DMS79 (cell line): ENCODE results near the gene EYS.

Source experiments
- DNase-seq: peaks from one replicate; lab custom pipeline; 2025; lab: John Stamatoyannopoulos, UW

Gene EYS

DNA sequence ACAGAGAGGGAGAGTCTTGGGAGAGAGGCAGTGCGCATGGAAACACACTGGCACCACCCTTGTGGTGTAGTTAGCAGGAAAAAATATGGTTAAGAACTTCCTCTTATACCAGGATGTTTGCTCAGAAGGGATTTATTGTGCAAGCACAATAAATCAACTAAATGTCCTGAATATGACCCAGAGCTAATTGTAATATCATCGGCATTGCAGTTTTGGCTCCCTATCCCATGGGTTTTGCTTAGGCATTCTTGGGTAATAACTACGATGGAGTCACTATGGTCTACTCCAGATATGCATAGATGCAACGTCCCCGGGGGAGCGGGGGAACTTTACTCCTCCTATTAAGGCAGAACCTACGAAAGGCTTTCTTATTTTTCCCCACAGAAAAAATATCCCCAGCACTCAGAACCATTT, 751.6 kb downstream of the EYS start:
- no peak for DNase-seq

DNA sequence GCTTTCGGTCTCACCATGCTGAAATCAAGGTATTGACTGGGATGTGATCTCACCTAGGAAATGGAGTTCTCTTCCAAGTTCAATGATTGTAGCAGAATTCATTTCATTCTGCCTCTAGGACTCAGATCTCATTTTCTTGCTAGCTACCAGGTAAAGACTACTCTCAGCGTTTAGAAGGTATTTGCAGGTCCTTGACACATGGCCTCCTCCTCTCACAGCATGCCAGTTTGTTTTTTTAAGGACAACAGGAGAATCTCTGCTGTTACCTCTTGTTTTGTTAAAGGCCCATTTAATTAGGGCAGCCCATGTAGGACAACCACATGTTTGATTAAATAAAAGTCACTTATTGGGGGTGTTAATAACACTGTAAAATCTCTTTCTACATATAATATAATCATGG, 757.8 kb downstream of the EYS start:
- DNase-seq: no peak

DNA sequence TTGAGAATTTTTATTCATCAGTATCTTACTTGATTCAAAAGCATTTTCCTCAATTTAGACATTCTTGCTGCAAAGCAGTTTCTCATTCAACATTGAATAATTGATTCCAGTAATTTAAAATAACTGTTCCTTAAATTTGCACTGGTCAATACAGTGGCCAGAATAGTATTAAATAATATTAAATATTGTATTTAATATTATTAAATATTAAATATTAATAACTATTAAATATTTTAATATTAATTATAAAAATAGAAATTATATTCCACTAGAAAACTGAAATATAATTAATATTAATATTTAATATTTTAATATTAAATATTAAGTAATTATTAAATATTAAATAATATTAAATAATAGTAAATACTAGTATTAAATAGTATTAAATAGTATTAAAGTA, 758.8 kb downstream of the EYS start:
- no peak for DNase-seq

DNA sequence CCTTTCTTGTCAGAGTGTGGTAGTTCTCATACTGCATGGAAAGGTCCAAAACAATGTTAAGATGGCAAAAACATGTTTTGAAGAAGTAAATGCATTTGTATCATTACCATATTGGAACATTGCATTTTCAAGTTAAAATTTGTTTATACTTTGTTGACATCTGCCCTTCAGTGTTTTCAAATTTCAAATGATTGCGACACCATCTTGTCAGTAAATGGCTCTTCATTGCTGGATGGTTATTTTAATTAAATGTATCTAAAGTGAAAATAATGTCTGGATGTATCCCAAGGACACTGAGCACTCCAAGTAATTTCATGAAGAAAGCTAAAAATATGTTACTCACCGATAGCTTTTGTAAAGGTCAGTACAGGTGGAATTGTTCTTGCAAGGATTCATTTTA, 761.6 kb downstream of the EYS start:
- DNase-seq: no peak

DNA sequence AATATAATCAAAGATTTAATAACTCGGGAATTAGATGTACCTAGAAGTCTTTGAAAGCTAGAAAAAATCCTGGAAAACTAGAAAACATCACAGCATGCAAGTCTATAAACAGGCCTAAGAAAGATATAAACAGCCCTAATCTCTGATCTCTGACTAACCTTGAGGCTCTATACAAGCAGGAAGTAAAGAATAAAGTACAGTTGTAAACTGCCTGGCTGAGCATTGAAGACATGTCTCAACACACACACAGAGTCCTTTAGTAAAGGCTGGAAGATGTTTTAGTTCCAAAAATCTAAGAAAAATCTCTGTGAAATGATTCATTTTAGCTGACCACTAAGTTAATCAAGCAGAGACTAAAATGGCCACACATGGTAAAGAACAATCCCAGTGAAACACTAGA, 774.5 kb downstream of the EYS start:
- no peak for DNase-seq

DNA sequence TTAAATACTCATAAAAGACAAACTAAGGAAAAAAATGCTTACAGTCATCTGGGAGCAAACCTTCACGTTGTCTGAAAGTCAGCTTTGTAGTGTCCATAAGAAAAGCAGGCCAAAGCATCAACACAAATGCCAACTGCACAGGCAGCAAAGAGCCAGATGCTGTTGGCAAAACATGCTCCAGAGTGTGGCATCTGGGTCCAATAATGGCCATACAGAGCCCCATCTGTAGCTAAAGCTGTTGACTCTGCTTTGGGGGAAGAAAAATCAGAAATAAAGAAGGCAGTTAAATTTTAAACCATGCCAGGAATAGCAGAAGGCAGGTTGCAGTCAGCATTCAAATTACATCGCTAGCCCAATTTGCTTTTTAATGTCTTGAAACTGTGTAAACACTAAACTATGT, 776.3 kb downstream of the EYS start:
- no peak for DNase-seq

DNA sequence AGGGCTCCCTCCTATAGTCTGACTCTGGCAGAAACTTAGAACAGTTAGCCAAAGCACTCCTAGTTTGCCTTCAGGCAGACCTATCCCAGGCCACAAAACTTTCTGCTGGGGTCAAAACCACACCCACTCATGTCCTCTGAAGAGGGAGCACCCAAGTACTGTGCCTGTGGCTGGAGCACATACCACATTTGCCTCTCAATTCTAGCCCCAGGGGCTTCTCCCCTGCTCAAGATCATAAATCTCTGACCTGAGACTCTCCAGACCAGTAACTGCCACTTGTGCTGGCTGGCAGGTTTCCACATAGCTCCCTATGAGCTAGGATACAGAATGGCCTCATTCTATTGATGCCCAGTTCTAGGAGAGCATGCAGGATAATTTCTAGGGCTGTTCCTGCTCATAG, 781.0 kb downstream of the EYS start:
- DNase-seq: no peak

DNA sequence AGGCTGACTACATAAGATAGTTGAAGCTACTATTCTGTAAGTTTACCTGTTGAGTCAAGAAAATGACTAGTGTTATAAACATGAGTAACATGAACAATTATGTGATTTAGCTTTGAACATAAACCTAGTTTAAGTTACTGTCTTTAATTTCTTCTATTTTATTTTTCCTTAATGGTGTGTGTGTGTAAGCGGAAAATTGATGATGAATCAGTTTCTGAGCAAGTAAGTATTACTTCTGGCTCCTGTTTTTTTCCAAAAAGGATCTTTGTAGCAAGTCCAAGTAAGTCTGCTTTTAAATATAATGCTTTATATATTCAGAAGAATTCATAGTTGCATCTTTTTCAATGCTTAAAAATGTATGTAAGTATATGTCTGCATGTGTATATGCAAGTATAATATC, 786.8 kb downstream of the EYS start:
- DNase-seq: no peak

DNA sequence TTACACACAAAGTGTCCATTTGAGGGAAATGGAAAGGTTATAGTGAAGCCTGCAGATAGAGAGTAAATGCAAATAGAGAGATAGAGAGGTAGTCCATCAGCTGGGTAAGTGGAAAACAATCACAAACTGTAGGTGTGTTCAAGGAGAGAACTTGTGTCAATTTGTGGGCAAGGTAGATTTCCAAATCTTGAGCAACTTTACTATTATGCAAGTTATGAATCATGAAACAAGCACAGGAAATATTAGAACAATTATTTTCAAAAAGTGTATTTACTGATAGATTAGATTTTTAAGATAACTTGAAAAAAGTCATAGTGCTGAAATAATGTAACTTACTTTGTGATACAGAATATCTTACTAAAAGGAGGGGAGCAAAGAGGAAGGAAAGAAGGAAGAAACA, 792.9 kb downstream of the EYS start:
- no peak for DNase-seq

DNA sequence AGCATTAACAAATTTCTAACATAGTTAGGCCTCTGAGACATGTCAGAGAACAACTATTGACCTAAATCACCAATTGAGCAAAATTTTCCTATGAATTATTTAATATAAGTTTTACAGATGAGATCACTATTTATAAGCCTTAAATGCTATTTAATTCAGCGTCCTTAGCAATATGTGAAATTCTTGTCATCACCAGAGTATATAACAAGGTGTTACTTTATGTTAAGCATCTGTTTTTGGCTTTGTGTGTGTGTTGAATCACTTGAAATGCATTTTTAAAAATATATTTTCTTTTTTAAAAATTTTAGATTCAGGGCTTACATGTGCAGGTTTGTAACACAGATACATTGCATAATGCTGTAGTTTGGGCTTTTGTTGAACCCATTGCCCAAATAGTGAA, 794.1 kb downstream of the EYS start:
- no peak for DNase-seq

DNA sequence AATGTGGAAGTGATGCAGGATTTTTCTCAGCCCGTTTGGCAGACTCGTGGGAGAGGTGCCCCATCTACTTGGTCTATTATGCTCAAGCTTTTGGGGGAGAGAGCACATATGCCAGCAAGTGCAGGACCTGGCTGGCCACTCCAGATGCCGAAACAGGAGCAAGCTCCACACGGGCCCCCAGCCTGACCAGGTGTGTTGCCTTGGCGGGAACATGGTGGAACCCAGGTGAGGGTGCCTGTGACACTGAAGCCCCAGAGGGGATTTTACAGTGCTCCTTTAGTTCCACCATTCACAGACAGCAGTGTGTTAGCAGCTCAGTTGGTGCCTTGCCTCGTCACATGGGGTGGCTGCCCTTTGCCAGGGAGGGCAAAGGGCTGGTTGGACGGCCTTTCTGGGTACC, 798.9 kb downstream of the EYS start:
- no peak for DNase-seq

DNA sequence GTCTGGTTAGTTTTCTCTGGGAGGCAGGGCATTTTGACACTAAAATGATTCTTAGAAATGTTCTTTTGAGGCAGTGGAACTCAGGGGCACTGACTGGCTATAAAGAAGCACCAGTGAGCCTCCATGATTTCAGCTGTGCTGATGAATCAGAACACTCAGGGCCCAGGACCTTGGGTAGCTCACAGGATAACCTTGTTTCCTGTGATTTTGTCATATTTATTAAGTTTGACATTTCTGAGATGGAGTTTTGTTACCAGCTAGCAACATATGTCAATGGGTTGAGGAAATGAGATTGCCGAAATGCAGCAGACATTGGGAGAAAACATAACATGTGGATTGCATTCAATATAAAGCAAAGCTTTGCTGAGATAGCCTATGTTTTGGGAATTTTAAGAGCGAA, 802.4 kb downstream of the EYS start:
- no peak for DNase-seq

DNA sequence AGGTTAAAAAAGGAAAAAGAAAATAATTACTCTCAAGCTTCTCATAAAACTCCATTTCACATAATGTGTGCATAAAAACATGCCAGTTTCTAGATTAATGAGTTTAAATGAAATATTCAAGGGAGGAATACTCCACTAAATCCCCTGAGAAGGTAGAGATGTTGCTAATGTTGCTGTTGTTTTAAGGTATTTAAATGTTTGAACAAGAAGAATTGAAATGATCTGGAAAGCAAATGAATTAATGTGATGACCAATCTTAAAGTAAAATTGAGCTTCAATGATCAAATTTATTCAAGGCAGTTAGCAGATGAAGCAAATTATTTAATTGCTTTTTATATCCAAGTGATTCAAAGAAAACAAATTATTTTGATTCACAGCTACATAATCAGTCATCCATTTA, 804.4 kb downstream of the EYS start:
- DNase-seq: no peak

DNA sequence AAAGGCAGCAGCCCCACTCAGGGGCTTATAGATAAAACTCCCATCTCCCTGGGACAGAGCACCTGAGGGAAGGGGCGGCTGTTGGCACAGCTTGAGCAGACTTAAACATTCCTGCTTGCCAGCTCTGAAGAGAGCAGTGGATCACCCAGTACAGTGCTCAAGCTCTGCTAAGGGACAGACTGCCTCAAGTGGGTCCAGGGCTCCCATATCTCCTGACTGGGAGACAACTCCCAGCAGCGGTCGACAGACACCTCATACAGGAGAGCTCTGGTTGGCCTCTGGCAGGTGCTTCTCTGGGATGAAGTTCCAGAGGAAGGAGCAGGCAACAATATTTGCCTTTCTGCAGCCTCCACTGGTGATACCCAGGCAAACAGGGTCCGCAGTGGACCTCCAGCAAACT, 810.1 kb downstream of the EYS start:
- no peak for DNase-seq

DNA sequence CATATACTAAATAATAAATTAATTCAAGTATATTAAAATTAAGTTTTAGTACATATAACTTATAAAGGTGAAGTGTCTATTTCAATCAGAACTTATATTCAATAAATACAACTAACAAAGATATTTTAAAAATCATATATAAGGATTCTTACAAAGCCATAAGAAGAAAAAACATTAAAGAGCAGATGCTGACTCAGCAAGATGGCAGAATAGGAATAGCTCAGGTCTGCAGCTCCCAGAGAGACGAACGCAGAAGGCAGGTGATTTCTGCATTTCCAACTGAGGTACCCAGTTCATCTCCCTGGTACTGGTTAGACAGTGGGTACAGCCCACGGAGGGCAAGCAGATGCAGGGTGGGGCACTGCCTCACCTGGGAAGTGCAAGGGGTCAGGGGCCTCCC, 811.1 kb downstream of the EYS start:
- DNase-seq: no peak

DNA sequence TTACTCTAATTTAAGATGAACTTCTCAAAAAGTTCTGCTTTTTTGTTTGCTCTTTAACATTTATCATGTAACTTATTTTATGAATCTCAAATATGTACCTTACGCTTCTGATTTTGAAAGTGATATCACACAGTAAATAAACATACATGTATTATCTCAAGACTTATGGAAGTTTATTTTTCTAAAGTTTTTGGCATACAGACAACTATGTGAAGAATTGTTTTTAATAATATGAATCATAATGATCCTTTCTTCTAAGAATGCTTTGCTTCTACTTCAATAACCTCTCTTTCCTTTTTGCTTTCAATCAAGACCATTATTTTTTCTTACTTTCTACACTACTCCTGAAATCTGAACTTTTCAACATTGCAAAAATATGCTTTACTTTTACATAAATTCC, 816.4 kb downstream of the EYS start:
- DNase-seq: no peak

DNA sequence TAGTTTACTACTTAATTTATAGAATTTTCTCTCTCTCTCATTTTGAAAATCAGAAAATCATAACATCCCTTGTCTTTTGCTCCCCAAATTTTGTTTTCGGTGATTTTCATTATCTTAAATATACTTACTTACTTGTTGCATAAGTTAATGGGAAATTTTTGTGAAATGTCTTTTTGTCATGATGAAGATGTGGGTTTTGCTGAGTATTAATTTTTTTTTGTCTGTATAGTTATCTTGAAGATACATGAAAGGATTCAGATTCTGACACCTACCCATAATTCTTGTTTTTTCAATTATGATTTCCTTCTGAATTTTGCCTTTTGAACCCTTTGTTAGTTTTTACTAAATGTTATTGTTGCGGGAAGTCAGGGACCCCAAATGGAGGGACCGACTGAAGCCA, 817.9 kb downstream of the EYS start:
- no peak for DNase-seq

DNA sequence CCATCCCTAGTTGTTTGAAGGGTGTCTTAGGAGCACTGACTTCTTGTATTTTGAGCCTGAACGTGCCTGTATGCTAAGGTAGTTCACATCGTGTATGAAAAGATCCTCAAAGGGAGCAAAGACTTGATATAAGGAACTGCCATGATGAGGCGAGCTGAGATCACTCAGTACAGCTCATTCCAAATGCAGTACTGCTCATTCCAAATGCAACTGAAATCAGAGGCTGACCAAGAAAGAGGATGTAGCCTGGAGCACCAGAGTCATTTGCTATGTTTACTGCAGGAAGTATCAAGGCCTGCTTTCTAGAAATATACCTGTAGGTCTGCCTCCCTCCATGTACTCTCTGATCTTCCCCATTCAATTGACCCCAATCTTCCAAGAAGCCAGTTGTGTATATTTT, 832.2 kb downstream of the EYS start:
- DNase-seq: no peak

DNA sequence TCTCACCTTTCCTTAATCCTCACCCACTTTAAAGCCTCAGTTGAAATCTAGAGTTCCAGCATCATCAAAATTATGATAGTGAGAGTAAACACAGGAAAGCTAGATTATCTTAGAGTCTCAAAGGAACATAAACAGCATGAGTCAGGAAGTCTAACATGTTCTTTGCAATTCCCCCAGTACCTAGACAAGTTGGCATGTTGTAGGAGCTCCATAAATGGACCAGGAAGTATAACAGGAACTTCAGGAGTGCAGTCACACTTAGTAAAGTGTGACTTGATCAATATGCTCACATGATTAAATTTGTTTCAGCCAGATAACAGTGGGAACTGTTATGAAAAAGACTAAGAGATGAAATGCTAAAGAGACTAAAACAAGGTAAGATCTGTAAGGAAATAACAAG, 834.4 kb downstream of the EYS start:
- DNase-seq: no peak

DNA sequence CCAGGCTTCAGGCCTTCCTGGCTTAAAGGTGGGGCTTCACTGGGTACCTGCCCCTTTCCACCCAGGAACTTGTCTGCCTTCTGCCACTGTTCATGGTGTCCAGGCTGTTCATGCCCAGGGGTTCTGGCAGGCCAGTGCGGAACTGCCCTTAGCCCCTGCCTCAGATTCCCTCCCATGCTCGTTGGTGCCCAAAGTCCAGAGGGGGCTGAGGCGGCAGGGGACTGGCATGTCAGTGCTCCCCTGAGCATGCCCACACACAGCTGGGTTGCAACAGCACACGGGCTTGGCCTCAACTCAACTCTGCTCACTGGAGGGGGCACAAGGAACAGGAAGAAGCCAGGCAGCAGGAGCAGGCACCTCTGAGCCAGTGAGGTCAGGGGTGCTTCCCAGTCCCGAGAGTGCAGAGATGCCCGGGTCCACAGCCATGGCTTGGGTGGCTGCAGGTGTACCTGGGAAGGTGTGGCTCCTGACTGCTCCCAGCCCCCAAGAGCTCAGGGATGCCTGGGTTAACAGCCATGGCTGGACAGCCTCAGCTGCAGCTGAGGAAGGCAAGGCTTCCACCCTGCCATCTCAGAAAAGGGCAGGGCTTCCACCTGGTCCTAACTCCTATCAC, 845.9 kb downstream of the EYS start:
- no peak for DNase-seq

DNA sequence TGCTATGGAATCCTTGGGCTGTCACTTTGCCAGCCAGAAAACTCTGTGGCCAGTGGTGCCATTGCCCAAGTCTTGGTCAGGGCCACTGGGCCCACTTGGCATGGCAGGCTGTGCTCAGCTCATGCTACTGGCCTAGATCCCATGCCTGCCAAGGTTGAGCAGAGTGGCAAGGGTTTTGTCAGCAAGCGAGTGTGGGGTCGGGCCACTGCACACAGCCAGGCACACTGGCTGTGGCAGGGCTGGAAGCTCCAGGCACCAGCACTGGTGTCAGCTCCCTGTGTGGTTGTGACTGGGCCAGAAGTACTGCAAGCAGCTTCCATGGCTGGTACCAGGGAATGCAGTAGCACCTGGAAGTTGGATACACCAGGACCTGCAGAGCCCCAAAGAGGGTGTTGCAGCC, 846.8 kb downstream of the EYS start:
- DNase-seq: no peak

DNA sequence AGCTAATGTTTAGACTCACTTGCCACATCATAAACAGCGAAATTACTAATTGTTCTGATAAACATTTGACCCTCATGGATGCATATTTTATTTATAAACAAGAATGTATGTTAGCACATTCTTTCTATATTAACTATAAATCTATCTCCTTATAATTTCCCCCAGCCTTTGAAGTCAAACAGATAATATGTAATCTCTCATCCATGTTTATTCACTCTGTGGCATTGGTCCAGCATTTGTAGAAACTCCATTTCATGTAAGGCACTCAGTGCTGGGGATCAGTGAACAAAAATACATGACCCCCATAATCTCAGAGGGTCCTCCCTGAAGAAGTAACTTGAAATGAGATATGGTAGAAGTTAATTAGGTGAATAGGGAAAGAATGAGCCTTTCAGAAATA, 856.9 kb downstream of the EYS start:
- no peak for DNase-seq

DNA sequence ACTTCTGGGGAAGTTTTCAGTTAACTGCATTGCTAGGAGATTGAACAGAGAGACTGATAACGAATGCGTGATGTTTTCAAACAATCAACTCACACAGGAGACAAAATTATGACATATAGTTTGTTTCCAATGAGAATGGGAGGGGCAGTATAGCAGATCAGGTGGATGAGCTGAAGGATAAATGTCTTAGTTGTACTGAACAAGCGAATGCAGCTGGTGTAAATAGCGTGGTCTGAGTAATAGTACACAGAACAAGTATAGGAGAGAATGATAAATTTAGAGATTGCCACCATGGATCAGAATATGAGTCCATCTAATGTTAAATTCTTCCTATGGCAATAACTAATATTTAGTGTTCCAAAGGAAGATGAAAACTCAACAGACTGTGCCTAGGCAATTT, 858.6 kb downstream of the EYS start:
- no peak for DNase-seq

DNA sequence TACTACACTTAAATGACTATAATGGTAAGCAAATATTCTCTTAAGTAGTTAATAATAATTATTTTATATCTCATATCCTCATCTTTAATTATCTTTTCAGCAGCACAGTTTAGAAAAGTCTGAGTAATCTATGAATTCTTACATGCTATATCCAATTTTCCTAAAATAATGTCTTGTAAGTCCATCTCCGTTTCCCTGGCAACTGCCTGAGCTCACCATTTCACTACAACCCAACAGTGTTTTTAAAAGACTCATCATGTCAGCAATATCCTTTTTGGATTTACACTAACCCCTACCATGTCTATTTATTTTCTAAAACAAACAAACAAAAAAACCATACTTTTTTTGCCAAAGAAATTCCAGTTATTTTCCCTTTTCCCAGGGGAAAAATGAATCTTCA, 859.6 kb downstream of the EYS start:
- no peak for DNase-seq

DNA sequence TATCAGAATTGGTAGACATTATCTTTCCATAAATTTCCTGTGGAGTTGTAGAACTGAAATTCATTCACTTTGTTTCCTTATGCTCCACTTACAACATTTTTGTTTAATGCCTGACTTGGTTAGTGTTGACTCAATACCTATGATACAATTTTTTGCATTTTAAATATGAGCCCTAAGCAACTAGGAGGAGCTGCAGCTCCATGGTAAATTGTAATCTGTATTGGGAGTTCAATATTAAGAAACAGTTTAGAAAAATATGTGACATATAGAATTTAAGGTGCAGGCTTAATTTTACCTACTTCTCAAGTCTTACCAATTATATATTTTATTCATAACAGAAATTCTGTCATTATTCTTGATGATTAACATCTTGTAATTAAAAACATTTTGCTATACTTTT, 868.3 kb downstream of the EYS start:
- no peak for DNase-seq
